ENCODE data around the gene CDH23.

GRCh38 chr10:71769279-71769823, 372.6 kb downstream of the CDH23 start:
- TF ChIP-seq GATA3 (IDR thresholded peaks at IDR 0.05; ENCODE audit: low read depth, low read length): no peak
- TF ChIP-seq GATA2 (IDR thresholded peaks at IDR 0.05; ENCODE audit: low read depth, low read length): peak; percentile 40; the same call in 1 of the 2 replicates

Data from SH-SY5Y (cell line).